Body of pancreas (tissue), 4 donors: ENCODE results near the gene OTUB2. TPM values are rescaled to one million over a fixed set of nuclear protein-coding genes. Genes with fewer than 3 reads are reported as not detected.

Experiments
- ATAC-seq: fragments of 150-250 bp; one replicate; pipeline ENCODE4 v1.9.1; 2016
- DNase-seq, 4 donors: peaks; one replicate each; pipeline ENCODE4 v3.0.0-alpha.2; 2019
- H3K27ac ChIP-seq, 4 donors: fragments of 200-600 bp; sonication (generic); 1 replicate in 3 of 4; 2 replicates in 1 of 4; pipeline versions ENCODE4 v1.5.1 to v1.6.1; 2016 to 2019; ENCODE audit warnings: mild to moderate bottlenecking in 1 of 4, mixed read lengths in 1 of 4, moderate library complexity in 1 of 4
- H3K27me3 ChIP-seq, 2 donors: fragments of 200-600 bp; sonication (generic); one replicate each; pipeline ENCODE4 v1.6.0; 2016; ENCODE audit warnings: mild to moderate bottlenecking in 1 of 2
- H3K36me3 ChIP-seq, 2 donors: fragments of 200-600 bp; sonication (generic); replicated peaks in 1 of 2; 2 replicates each; pipeline ENCODE4 v1.5.1; 2016; ENCODE audit warnings: low read depth in 2 of 2; ENCODE audit not compliant: insufficient read depth in 1 of 2
- H3K4me1 ChIP-seq: fragments of 200-600 bp; sonication (generic); one replicate; pipeline ENCODE4 v1.6.0; 2016
- H3K4me3 ChIP-seq, 2 donors: fragments of 200-600 bp; sonication (generic); 1 replicate in 1 of 2; 2 replicates in 1 of 2; pipeline ENCODE4 v1.5.1; 2016 to 2019
- H3K9me3 ChIP-seq, 3 donors: fragments of 200-600 bp; sonication (generic); 1 replicate in 2 of 3; 2 replicates in 1 of 3; pipeline ENCODE4 v1.5.1; 2016
- CTCF ChIP-seq, 7 experiments: fragments of 450-650 bp in 4 of 7; fragments of 200-600 bp in 3 of 7; sonication (generic) in 3 of 7; IDR thresholded peaks; one replicate each; pipeline ENCODE4 v1.5.1; 2016 to 2019; ENCODE audit warnings: antibody characterized with exemption in 7 of 7
- POLR2A ChIP-seq, 3 donors: fragments of 450-650 bp; IDR thresholded peaks; one replicate each; pipeline ENCODE4 v1.6.1; 2016; ENCODE audit warnings: antibody characterized with exemption in 3 of 3, mild to moderate bottlenecking in 2 of 3
- WGBS, 2 donors: methylation state at CpG; one replicate each; pipeline ENCODE4 v1.1.5; 2017; 5-methylcytosine and 5-hydroxymethylcytosine counted together
- intact Hi-C: fragments of 100-400 bp; cut with DNase I; formaldehyde crosslinking; loops from one replicate; pipeline ENCODE4 v1.15.1; 2023
- total RNA-seq, 2 donors: library from RNA; depleted of rRNA; stranded (reverse); fragments of >200 nt; gene quantifications; one replicate each; pipeline ENCODE4 v1.1.0, GENCODE V29; 2016

The OTUB2 gene
- total RNA-seq, 2 donors from 2014 or later = 0.33 to 1.8 TPM

DNA sequence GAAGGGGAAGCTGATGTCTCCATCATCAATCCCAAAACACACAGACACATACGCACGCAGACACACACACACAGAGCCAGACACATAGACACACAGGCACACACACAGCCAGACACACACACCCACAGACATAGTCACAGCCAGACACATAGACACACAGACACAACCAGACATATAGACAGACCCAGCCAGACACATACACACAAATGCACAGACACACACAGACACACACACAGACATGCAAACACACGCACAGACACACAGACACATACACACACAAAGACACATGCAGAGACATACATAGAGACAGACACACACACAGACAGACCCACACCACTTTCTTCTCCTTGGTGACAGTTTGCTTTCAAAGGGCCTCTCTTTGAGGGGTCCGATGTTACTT lies 22.7 kb upstream of the OTUB2 start:
- Histone ChIP-seq H3K27ac (no peak overlapping the region), H3K4me3 (no peak overlapping the region), H3K9me3 (no peaks in the 10 kb centered on the region), H3K36me3 (no peaks in the 10 kb centered on the region), H3K4me1 (no peaks in the 10 kb centered on the region), H3K27me3 (no peaks in the 10 kb centered on the region)
- intact Hi-C loops = loop anchor here (5.0 kb wide), 1 partner anchor 66 kb away; no protein-coding TSS in a partner anchor
- no peak for DNase-seq
- 65 to 75% methylated on average over 3 to 4 of the region's 4 CpGs for WGBS, 2 donors
- no peak for TF ChIP-seq POLR2A (IDR thresholded peaks at IDR 0.05)
- TF ChIP-seq CTCF (IDR thresholded peaks at IDR 0.05) = no peak
- ATAC-seq = no peak

GRCh38 chr14:94004015-94004414 lies 22.1 kb upstream of the OTUB2 start:
- 54 to 61% methylated on average over 5 to 8 of the region's 8 CpGs for WGBS, 2 donors
- intact Hi-C loops = loop anchor here (5.0 kb wide), 1 partner anchor 67 kb away; no protein-coding TSS in a partner anchor
- TF ChIP-seq CTCF (IDR thresholded peaks at IDR 0.05) (no peak), POLR2A (IDR thresholded peaks at IDR 0.05) (no peak)
- H3K4me3 ChIP-seq = no peak overlapping the region
- no peaks in the 10 kb centered on the region for H3K9me3 ChIP-seq
- H3K27me3 ChIP-seq = no peaks in the 10 kb centered on the region
- H3K27ac ChIP-seq = no peak overlapping the region
- ATAC-seq (no peak), DNase-seq (no peak)
- H3K36me3 ChIP-seq = no peaks in the 10 kb centered on the region
- no peaks in the 10 kb centered on the region for H3K4me1 ChIP-seq

DNA sequence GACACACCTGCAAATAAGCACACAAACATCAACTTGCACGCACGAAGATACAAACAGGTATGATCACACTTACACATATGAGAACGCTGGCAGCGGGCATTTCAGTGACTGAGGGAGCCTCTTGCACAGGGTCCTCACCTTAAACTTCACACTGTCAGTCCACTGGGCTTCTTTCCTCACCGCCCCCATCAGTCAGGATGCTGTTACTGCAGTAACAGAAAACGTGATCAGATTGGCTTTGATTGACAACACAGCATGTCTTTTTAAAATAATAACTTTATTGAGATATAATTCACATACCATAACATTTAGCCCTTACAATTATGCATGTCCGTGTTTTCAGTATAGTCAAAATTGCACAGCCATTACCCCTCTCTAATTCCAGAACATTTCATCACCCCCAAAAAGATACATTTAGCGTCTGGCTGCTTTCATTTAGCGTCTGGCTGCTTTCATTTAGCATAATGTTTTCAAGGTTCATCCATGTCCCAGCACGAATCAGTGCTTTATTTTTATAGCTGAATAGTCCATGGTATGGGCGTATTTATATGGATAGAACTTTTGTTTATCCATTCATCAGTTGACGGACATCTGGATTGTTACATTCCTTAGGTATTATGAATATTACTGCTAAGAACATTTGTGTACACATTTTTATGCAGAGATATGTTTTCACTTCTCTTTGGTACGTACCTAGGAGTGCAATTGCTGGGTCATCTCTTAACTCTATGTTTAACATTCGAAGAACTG lies 20.6 kb upstream of the OTUB2 start:
- Histone ChIP-seq H3K9me3 (no peaks in the 10 kb centered on the region), H3K4me3 (no peak overlapping the region), H3K27ac (no peak overlapping the region), H3K36me3 (no peaks in the 10 kb centered on the region), H3K4me1 (no peaks in the 10 kb centered on the region), H3K27me3 (no peaks in the 10 kb centered on the region)
- no peak for ATAC-seq
- WGBS, 2 donors = 40 to 41% methylated on average over 14 of the region's 14 CpGs
- DNase-seq = no peak
- TF ChIP-seq CTCF (IDR thresholded peaks at IDR 0.05) (peak in 2 of 7 experiments; percentile 13 to 16), POLR2A (IDR thresholded peaks at IDR 0.05) (no peak)
- intact Hi-C loops = no loop called here

- Histone ChIP-seq H3K9me3 (no peaks in the 10 kb centered on the region), H3K4me1 (no peaks in the 10 kb centered on the region), H3K4me3 (no peak overlapping the region), H3K36me3 (no peaks in the 10 kb centered on the region), H3K27me3 (no peaks in the 10 kb centered on the region), H3K27ac (no peak overlapping the region)
- no peak for DNase-seq
- ATAC-seq = no peak
- 65 to 92% methylated on average over 3 of the region's 3 CpGs for WGBS, 2 donors
- TF ChIP-seq CTCF (IDR thresholded peaks at IDR 0.05) = no peak
- no peak for TF ChIP-seq POLR2A (IDR thresholded peaks at IDR 0.05)
- intact Hi-C loops = no loop called here
These were observed 17.9 kb upstream of the OTUB2 start for GRCh38 chr14:94008234-94008633.

DNA sequence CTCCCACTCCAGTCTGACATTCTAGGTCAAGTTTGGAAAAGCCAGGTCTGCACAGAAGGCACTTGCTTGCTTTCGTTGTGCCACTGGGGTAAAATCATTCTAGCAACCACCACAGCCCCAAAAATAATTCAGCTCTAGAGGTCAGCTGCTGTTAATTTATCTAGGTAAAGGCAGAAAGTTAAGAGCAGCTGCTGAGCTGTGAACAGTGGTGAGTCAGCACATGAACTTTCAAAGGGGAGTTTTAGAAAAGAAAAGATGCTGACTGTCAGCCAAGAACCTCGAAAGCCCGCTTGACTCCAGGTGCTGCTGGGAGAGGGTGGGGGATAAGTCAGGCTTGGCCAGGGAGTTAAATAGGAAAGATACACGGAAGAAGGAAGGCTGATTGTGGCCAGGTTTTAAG lies 16.4 kb upstream of the OTUB2 start:
- no peaks in the 10 kb centered on the region for H3K9me3 ChIP-seq
- no peak overlapping the region for H3K4me3 ChIP-seq
- H3K27me3 ChIP-seq = no peaks in the 10 kb centered on the region
- ATAC-seq (no peak), DNase-seq (no peak)
- no peaks in the 10 kb centered on the region for H3K36me3 ChIP-seq
- 21 to 35% methylated on average over 4 of the region's 4 CpGs for WGBS, 2 donors
- no peaks in the 10 kb centered on the region for H3K4me1 ChIP-seq
- intact Hi-C loops = no loop called here
- TF ChIP-seq CTCF (IDR thresholded peaks at IDR 0.05) = no peak
- TF ChIP-seq POLR2A (IDR thresholded peaks at IDR 0.05) = no peak
- H3K27ac ChIP-seq = no peak overlapping the region
